HEK293 (cell line): ENCODE results near the gene CLEC2A.

Experiments used
- CTCF ChIA-PET: fragments of 350-600 bp; formaldehyde crosslinking; extraction: SDS; loops from one replicate; lab custom pipeline; 2021; ENCODE audit warnings: antibody characterized with exemption; lab: Yijun Ruan, JAX
- POLR2A ChIA-PET: fragments of 300-600 bp; formaldehyde crosslinking; extraction: SDS; loops from one replicate; lab custom pipeline; 2020; ENCODE audit warnings: antibody characterized with exemption, inconsistent platforms; lab: Yijun Ruan, JAX
- H3K27ac ChIP-seq: fragments of 200-500 bp; sonication (Bioruptor generic); 2 replicates; pipeline ENCODE4 v1.5.1; 2014; ENCODE audit warnings: low read depth, low read length, control low read depth, inconsistent platforms; ENCODE audit errors: extremely low read depth
- H3K36me3 ChIP-seq, 2 experiments: fragments of 200-500 bp in 1 of 2; sonication (Bioruptor generic) in 1 of 2; 1 replicate in 1 of 2; 2 replicates in 1 of 2; pipeline ENCODE4 v1.5.1; 2014 to 2017; ENCODE audit warnings: inconsistent platforms in 2 of 2, low read length in 2 of 2; ENCODE audit not compliant: control insufficient read depth in 2 of 2, insufficient read depth in 1 of 2
- H3K4me1 ChIP-seq: fragments of 200-500 bp; sonication (Bioruptor generic); 2 replicates; pipeline ENCODE4 v1.5.1; 2014; ENCODE audit warnings: mild to moderate bottlenecking, low read length, inconsistent platforms; ENCODE audit not compliant: control insufficient read depth, insufficient read depth
- H3K4me3 ChIP-seq: 2 replicates; pipeline ENCODE4 v1.5.1; 2011; ENCODE audit warnings: low read depth, mild to moderate bottlenecking, control low read depth, low read length, moderate library complexity
- H3K9me3 ChIP-seq: fragments of 200-500 bp; sonication (Bioruptor generic); 2 replicates; pipeline ENCODE4 v1.5.1; 2014; ENCODE audit warnings: low read depth, low read length, inconsistent platforms; ENCODE audit not compliant: control insufficient read depth, insufficient read depth
- GLIS2 ChIP-seq: fragments of 450-650 bp; formaldehyde crosslinking; IDR thresholded peaks from 2 replicates; pipeline ENCODE4 v1.5.1; 2016; ENCODE audit warnings: missing biosample characterization, missing genetic modification characterization
- KLF8 ChIP-seq: fragments of 450-650 bp; formaldehyde crosslinking; IDR thresholded peaks from 2 replicates; pipeline ENCODE4 v1.5.1; 2016; ENCODE audit warnings: missing biosample characterization, missing genetic modification characterization
- PRDM1 ChIP-seq: fragments of 450-650 bp; formaldehyde crosslinking; IDR thresholded peaks from 2 replicates; pipeline ENCODE4; 2016; ENCODE audit warnings: missing biosample characterization, missing genetic modification characterization
- SALL2 ChIP-seq: fragments of 450-650 bp; formaldehyde crosslinking; IDR thresholded peaks from 2 replicates; pipeline ENCODE4 v1.5.0; 2017; ENCODE audit warnings: missing biosample characterization, mild to moderate bottlenecking, missing genetic modification characterization, borderline replicate concordance
- SP2 ChIP-seq: fragments of 450-650 bp; formaldehyde crosslinking; IDR thresholded peaks from 2 replicates; pipeline ENCODE4 v1.5.1; 2016; ENCODE audit warnings: missing biosample characterization, missing genetic modification characterization
- ZNF132 ChIP-seq: fragments of 450-650 bp; formaldehyde crosslinking; IDR thresholded peaks from 2 replicates; pipeline ENCODE4 v1.5.1; 2017; ENCODE audit warnings: missing biosample characterization, missing genetic modification characterization, borderline replicate concordance
- ZNF350 ChIP-seq: fragments of 450-650 bp; formaldehyde crosslinking; IDR thresholded peaks from 2 replicates; pipeline ENCODE4 v1.5.0; 2017; ENCODE audit warnings: missing biosample characterization, mild to moderate bottlenecking, missing genetic modification characterization
- ZNF366 ChIP-seq: fragments of 450-650 bp; formaldehyde crosslinking; conservative IDR thresholded peaks from 2 replicates; pipeline ENCODE4 v1.5.1; 2016; ENCODE audit warnings: missing biosample characterization, missing genetic modification characterization
- ZNF404 ChIP-seq: fragments of 450-650 bp; formaldehyde crosslinking; IDR thresholded peaks from 2 replicates; pipeline ENCODE4 v1.5.1; 2017; ENCODE audit warnings: missing biosample characterization, missing genetic modification characterization
- ZNF558 ChIP-seq: fragments of 450-650 bp; formaldehyde crosslinking; IDR thresholded peaks from 2 replicates; pipeline ENCODE4 v1.5.1; 2016; ENCODE audit warnings: missing biosample characterization, missing genetic modification characterization
- ZNF561 ChIP-seq: fragments of 450-650 bp; IDR thresholded peaks from 2 replicates; pipeline ENCODE4 v1.5.1; 2018; ENCODE audit warnings: missing biosample characterization, missing genetic modification characterization, borderline replicate concordance
- ZNF621 ChIP-seq: fragments of 450-650 bp; formaldehyde crosslinking; IDR thresholded peaks from 2 replicates; pipeline ENCODE4 v1.5.1; 2017; ENCODE audit warnings: missing biosample characterization, missing genetic modification characterization
- ZNF624 ChIP-seq: fragments of 450-650 bp; formaldehyde crosslinking; IDR thresholded peaks from 2 replicates; pipeline ENCODE4 v1.5.1; 2017; ENCODE audit warnings: missing biosample characterization, missing genetic modification characterization
- ZNF76 ChIP-seq: fragments of 450-650 bp; formaldehyde crosslinking; IDR thresholded peaks from 2 replicates; pipeline ENCODE4; 2016; ENCODE audit warnings: low read depth, missing biosample characterization, missing genetic modification characterization, borderline replicate concordance
- ZNF791 ChIP-seq: fragments of 450-650 bp; formaldehyde crosslinking; IDR thresholded peaks from 2 replicates; pipeline ENCODE4 v1.5.1; 2016; ENCODE audit warnings: missing biosample characterization, missing genetic modification characterization
- ZNF792 ChIP-seq: fragments of 450-650 bp; formaldehyde crosslinking; IDR thresholded peaks from 2 replicates; pipeline ENCODE4 v1.5.1; 2016; ENCODE audit warnings: missing biosample characterization, missing genetic modification characterization
- ZSCAN30 ChIP-seq: fragments of 450-650 bp; IDR thresholded peaks from 2 replicates; pipeline ENCODE4 v1.5.1; 2018; ENCODE audit warnings: missing biosample characterization, mild to moderate bottlenecking, missing genetic modification characterization, moderate library complexity
- ZXDB ChIP-seq: fragments of 450-650 bp; formaldehyde crosslinking; IDR thresholded peaks from 2 replicates; pipeline ENCODE4 v1.5.1; 2016; ENCODE audit warnings: missing biosample characterization, missing genetic modification characterization
- TF ChIP-seq, protein P1 (sequence below): fragments of 450-650 bp; formaldehyde crosslinking; IDR thresholded peaks from 2 replicates; pipeline ENCODE4; 2016; ENCODE audit warnings: missing biosample characterization, missing genetic modification characterization
- TF ChIP-seq, protein P2 (sequence below): IDR thresholded peaks from 2 replicates; pipeline ENCODE4 v1.6.1; 2011; ENCODE audit warnings: mild to moderate bottlenecking, low read depth, low read length, borderline replicate concordance
- TF ChIP-seq, protein P3 (sequence below): fragments of 450-650 bp; formaldehyde crosslinking; IDR thresholded peaks from 2 replicates; pipeline ENCODE4 v1.5.1; 2016; ENCODE audit warnings: missing biosample characterization, missing genetic modification characterization
- TF ChIP-seq, protein P4 (sequence below): fragments of 450-650 bp; formaldehyde crosslinking; IDR thresholded peaks from 2 replicates; pipeline ENCODE4 v1.5.1; 2016; ENCODE audit warnings: missing biosample characterization, missing genetic modification characterization
- TF ChIP-seq, protein P5 (sequence below): fragments of 450-650 bp; formaldehyde crosslinking; IDR thresholded peaks from 2 replicates; pipeline ENCODE4 v1.5.1; 2016; ENCODE audit warnings: missing biosample characterization, missing genetic modification characterization
- TF ChIP-seq, protein P6 (sequence below): fragments of 450-650 bp; formaldehyde crosslinking; IDR thresholded peaks from 2 replicates; pipeline ENCODE4 v1.5.1; 2016; ENCODE audit warnings: missing biosample characterization, missing genetic modification characterization

Gene CLEC2A

DNA sequence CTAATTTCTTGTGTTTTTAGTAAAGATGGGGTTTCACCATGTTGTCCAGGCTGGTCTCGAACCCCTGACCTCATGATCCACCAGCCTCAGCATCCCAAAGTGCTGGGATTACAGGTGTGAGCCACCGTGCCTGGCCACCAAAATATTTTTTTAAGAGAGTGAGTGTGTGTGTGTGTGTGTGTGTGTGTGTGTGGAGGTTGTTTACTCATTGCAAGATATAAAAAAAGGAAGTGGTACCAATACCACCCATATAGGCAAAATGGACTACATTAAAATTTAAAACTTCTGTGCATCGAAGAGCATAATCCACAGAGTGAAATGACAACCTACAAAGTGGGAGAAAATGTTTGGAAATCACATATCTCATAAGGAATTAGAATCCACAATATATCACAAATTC, 15.5 kb upstream of the CLEC2A start:
- ChIA-PET CTCF (no interaction called here), POLR2A (no interaction called here)
- H3K9me3 ChIP-seq = no peaks in the 10 kb centered on the region
- H3K36me3 ChIP-seq = no peaks in the 10 kb centered on the region
- no peaks in the 10 kb centered on the region; the same call in 1 of the 2 replicates for H3K4me1 ChIP-seq
- H3K27ac ChIP-seq = no peak overlapping the region
- no peak for TF ChIP-seq ZNF791 (tag by site-specific recombination)
- no peak for TF ChIP-seq ZNF76 (tag by site-specific recombination)
- TF ChIP-seq ZNF404 = no peak
- H3K4me3 ChIP-seq = no peak overlapping the region

DNA sequence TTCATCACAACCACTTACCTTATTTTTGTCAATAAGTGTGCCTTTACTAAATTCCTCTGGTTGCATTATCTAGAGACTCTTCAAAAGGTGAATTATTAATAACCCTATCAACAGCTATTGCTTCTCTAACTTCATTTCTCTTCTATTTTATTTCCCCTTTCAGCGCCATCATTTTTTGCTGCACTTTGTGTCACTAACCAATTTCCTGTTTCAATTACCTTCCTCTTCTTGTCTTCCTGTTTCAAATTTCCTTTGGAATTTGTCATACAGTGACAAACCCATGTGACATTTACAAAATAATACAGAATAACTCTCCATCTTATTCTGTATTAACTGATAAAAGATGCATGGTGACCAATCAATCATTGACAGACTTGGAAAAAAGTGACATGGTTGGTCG, 12.2 kb upstream of the CLEC2A start:
- H3K4me3 ChIP-seq = no peak overlapping the region
- TF ChIP-seq ZNF132 (tag by site-specific recombination) (no peak), ZNF558 (tag by site-specific recombination) (no peak), ZNF621 (no peak), ZNF624 (tag by site-specific recombination) (no peak), ZNF792 (tag by site-specific recombination) (no peak), ZSCAN30 (tag by site-specific recombination) (no peak), ZNF561 (tag by site-specific recombination) (no peak)
- TF ChIP-seq, protein P1, sequence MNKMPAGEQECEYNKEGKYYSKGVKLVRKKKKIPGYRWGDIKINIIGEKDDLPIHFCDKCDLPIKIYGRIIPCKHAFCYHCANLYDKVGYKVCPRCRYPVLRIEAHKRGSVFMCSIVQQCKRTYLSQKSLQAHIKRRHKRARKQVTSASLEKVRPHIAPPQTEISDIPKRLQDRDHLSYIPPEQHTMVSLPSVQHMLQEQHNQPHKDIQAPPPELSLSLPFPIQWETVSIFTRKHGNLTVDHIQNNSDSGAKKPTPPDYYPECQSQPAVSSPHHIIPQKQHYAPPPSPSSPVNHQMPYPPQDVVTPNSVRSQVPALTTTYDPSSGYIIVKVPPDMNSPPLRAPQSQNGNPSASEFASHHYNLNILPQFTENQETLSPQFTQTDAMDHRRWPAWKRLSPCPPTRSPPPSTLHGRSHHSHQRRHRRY (tag by site-specific recombination) = no peak
- TF ChIP-seq, protein P2, sequence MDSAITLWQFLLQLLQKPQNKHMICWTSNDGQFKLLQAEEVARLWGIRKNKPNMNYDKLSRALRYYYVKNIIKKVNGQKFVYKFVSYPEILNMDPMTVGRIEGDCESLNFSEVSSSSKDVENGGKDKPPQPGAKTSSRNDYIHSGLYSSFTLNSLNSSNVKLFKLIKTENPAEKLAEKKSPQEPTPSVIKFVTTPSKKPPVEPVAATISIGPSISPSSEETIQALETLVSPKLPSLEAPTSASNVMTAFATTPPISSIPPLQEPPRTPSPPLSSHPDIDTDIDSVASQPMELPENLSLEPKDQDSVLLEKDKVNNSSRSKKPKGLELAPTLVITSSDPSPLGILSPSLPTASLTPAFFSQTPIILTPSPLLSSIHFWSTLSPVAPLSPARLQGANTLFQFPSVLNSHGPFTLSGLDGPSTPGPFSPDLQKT = no peak
- POLR2A ChIA-PET = no interaction called here
- H3K36me3 ChIP-seq = no peaks in the 10 kb centered on the region
- CTCF ChIA-PET = interaction anchor here (0.8 kb wide), 1 partner anchor 23 kb away, joined by 3 read pairs; no protein-coding TSS in a partner anchor
- H3K9me3 ChIP-seq = no peaks in the 10 kb centered on the region; the same call in 1 of the 2 replicates
- H3K27ac ChIP-seq = no peak overlapping the region
- no peaks in the 10 kb centered on the region; the same call in 1 of the 2 replicates for H3K4me1 ChIP-seq

DNA sequence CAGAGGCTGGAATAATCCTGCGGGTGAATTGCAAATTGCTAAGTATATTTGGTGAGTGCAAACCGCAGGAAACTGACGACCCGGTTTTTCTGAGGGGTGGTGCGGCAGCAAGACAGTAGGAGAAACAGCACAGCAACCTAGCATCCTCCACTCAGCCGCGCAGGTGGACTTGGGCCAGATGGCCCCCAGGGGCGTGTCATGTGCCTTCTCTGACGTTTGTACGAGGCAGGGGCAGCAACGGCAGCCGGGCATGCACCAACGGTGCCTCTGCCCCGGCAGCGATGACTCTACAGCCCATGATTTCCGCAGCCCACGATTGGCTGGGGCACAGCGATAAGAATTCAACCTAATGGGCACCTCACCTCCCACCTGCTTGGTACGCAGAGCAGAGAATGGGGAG, 11.1 kb upstream of the CLEC2A start:
- CTCF ChIA-PET = no interaction called here
- no peaks in the 10 kb centered on the region; the same call in 1 of the 2 replicates for H3K4me1 ChIP-seq
- TF ChIP-seq, protein P3, sequence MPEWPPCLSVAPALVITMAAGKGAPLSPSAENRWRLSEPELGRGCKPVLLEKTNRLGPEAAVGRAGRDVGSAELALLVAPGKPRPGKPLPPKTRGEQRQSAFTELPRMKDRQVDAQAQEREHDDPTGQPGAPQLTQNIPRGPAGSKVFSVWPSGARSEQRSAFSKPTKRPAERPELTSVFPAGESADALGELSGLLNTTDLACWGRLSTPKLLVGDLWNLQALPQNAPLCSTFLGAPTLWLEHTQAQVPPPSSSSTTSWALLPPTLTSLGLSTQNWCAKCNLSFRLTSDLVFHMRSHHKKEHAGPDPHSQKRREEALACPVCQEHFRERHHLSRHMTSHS (tag by site-specific recombination) = no peak
- TF ChIP-seq, protein P4, sequence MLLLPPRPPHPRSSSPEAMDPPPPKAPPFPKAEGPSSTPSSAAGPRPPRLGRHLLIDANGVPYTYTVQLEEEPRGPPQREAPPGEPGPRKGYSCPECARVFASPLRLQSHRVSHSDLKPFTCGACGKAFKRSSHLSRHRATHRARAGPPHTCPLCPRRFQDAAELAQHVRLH = no peak
- TF ChIP-seq, protein P5, sequence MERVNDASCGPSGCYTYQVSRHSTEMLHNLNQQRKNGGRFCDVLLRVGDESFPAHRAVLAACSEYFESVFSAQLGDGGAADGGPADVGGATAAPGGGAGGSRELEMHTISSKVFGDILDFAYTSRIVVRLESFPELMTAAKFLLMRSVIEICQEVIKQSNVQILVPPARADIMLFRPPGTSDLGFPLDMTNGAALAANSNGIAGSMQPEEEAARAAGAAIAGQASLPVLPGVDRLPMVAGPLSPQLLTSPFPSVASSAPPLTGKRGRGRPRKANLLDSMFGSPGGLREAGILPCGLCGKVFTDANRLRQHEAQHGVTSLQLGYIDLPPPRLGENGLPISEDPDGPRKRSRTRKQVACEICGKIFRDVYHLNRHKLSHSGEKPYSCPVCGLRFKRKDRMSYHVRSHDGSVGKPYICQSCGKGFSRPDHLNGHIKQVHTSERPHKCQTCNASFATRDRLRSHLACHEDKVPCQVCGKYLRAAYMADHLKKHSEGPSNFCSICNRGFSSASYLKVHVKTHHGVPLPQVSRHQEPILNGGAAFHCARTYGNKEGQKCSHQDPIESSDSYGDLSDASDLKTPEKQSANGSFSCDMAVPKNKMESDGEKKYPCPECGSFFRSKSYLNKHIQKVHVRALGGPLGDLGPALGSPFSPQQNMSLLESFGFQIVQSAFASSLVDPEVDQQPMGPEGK (tag by site-specific recombination) = peak; percentile 78
- no peak for TF ChIP-seq PRDM1 (tag by site-specific recombination)
- TF ChIP-seq SALL2 = no peak
- TF ChIP-seq KLF8 (tag by site-specific recombination) = peak; percentile 41; the same call in 1 of the 2 replicates
- 0 out of 2 replicates have a peak, but pooled peaks have one; percentile 22 for TF ChIP-seq ZXDB (tag by site-specific recombination)
- TF ChIP-seq, protein P6, sequence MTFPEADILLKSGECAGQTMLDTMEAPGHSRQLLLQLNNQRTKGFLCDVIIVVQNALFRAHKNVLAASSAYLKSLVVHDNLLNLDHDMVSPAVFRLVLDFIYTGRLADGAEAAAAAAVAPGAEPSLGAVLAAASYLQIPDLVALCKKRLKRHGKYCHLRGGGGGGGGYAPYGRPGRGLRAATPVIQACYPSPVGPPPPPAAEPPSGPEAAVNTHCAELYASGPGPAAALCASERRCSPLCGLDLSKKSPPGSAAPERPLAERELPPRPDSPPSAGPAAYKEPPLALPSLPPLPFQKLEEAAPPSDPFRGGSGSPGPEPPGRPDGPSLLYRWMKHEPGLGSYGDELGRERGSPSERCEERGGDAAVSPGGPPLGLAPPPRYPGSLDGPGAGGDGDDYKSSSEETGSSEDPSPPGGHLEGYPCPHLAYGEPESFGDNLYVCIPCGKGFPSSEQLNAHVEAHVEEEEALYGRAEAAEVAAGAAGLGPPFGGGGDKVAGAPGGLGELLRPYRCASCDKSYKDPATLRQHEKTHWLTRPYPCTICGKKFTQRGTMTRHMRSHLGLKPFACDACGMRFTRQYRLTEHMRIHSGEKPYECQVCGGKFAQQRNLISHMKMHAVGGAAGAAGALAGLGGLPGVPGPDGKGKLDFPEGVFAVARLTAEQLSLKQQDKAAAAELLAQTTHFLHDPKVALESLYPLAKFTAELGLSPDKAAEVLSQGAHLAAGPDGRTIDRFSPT = peak; percentile 52
- TF ChIP-seq SP2 (tag by site-specific recombination) = peak; percentile 39
- no peak for TF ChIP-seq ZNF350 (tag by site-specific recombination)
- TF ChIP-seq ZNF366 (tag by site-specific recombination) = peak; percentile 71
- TF ChIP-seq GLIS2 (tag by site-specific recombination) = peak; percentile 22; the same call in 1 of the 2 replicates

More for the DNA sequence above, 11.1 kb upstream of the CLEC2A start:
- no peak overlapping the region for H3K4me3 ChIP-seq
- POLR2A ChIA-PET = no interaction called here
- no peak overlapping the region for H3K27ac ChIP-seq
- no peaks in the 10 kb centered on the region; the same call in 1 of the 2 replicates for H3K9me3 ChIP-seq
- H3K36me3 ChIP-seq = no peaks in the 10 kb centered on the region
